Smooth muscle cell (in vitro differentiated cells): ENCODE results near the gene THSD4. TPM values are rescaled to one million over a fixed set of nuclear protein-coding genes. Genes with fewer than 3 reads are reported as not detected.
"Not testable (repeated sequence)": the region's sequence is repeated elsewhere in the genome, so short reads cannot be mapped to it uniquely, and the experiment has no call there.

ENCODE experiments used
- DNase-seq: peaks from one replicate; lab custom pipeline; 2025; ENCODE audit not compliant: unreplicated experiment; lab: John Stamatoyannopoulos, UW
- H2AFZ ChIP-seq: fragments of 200-600 bp; sonication (generic); 2 replicates; pipeline ENCODE4 v1.6.0; 2016; ENCODE audit warnings: antibody characterized with exemption, low read depth, mild to moderate bottlenecking
- H3F3A ChIP-seq: fragments of 200-600 bp; sonication (generic); 2 replicates; pipeline ENCODE4 v1.6.0; 2017; ENCODE audit warnings: antibody characterized with exemption, low read depth
- H3K27ac ChIP-seq: fragments of 200-600 bp; sonication (generic); 2 replicates; pipeline ENCODE4 v1.5.1; 2016; ENCODE audit warnings: low read depth, mild to moderate bottlenecking
- H3K27me3 ChIP-seq: fragments of 200-600 bp; sonication (generic); 2 replicates; pipeline ENCODE4 v1.6.1; 2016; ENCODE audit warnings: low read depth, mild to moderate bottlenecking
- H3K36me3 ChIP-seq: fragments of 200-600 bp; sonication (generic); 2 replicates; pipeline ENCODE4 v1.5.1; 2016; ENCODE audit warnings: low read depth
- H3K4me1 ChIP-seq: fragments of 200-600 bp; sonication (generic); 2 replicates; pipeline ENCODE4 v1.5.1; 2016; ENCODE audit warnings: low read depth
- H3K4me2 ChIP-seq: fragments of 200-600 bp; sonication (generic); 2 replicates; pipeline ENCODE4 v1.6.0; 2016; ENCODE audit warnings: mild to moderate bottlenecking
- H3K4me3 ChIP-seq: fragments of 200-600 bp; sonication (generic); 2 replicates; pipeline ENCODE4 v1.5.1; 2016; ENCODE audit warnings: mild to moderate bottlenecking
- H3K79me2 ChIP-seq: fragments of 200-600 bp; sonication (generic); 2 replicates; pipeline ENCODE4 v1.6.0; 2016; ENCODE audit warnings: low read depth, mild to moderate bottlenecking
- H3K9ac ChIP-seq: fragments of 200-600 bp; sonication (generic); 2 replicates; pipeline ENCODE4 v1.6.0; 2016; ENCODE audit warnings: low read depth
- H3K9me3 ChIP-seq: fragments of 200-600 bp; sonication (generic); replicated peaks from 2 replicates; pipeline ENCODE4 v1.5.1; 2016; ENCODE audit warnings: low read depth
- H4K20me1 ChIP-seq: fragments of 200-600 bp; sonication (generic); 2 replicates; pipeline ENCODE4 v1.6.0; 2016; ENCODE audit warnings: low read depth
- WGBS: methylation state at CpG from one replicate; pipeline ENCODE4 v1.1.7; 2016; ENCODE audit warnings: low lambda C conversion rate; 5-methylcytosine and 5-hydroxymethylcytosine counted together
- polyA plus RNA-seq: library from polyadenylated mRNA; unstranded; fragments of >200 nt; fragmentation: Nextera tagmentation; extraction: Ambion mirVana; gene quantifications from 2 replicates; pipeline ENCODE4 v1.2.1, GENCODE V29; 2016
- total RNA-seq: library from RNA; depleted of rRNA; stranded (reverse); fragments of >200 nt; gene quantifications from 2 replicates; pipeline ENCODE4 v1.2.3, GENCODE V29; 2014
- TF ChIP-seq, protein P1 (sequence below): fragments of 200-600 bp; sonication (generic); IDR thresholded peaks from 2 replicates; pipeline ENCODE4 v1.5.1; 2017; ENCODE audit warnings: borderline replicate concordance, mild to moderate bottlenecking, antibody characterized with exemption; ENCODE audit not compliant: insufficient read depth, poor library complexity, severe bottlenecking

Gene THSD4
- total and polyA plus RNA-seq, 2 experiments from 2014 or later, result 2.5 to 4.1 TPM

DNA sequence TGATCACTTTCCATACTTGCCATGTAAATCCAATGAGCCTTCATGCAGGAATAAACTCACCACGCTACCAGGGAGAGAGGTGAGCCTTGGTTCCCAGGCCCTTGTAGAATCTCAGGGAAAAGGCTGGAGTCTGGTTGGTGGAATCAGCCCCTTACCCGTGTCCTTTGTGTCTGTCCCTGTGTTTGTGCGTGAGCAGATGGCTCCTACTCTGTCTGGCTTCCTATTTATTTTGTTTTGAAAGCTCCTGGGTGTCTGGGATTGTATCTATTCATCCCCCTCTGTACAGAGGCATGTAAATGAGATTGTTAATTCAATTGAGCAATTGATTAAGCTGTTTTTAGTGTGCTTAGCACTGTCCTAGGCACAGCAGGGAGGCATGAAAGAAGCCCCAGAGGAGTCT is 278.1 kb downstream of the THSD4 start:
- 87% methylated on average over 3 of the region's 3 CpGs for WGBS
- Histone ChIP-seq H3K79me2 (no peaks in the 10 kb centered on the region), H2AFZ (no peak overlapping the region), H3K36me3 (no peaks in the 10 kb centered on the region), H3K27me3 (no peaks in the 10 kb centered on the region), H3K4me2 (no peak overlapping the region), H3K4me3 (no peak overlapping the region), H4K20me1 (no peaks in the 10 kb centered on the region), H3K9me3 (no peaks in the 10 kb centered on the region), H3K4me1 (peaks cover 14% of the 10 kb centered on the region), H3F3A (no peaks in the 10 kb centered on the region), H3K27ac (no peak overlapping the region), H3K9ac (no peak overlapping the region)
- TF ChIP-seq, protein P1, sequence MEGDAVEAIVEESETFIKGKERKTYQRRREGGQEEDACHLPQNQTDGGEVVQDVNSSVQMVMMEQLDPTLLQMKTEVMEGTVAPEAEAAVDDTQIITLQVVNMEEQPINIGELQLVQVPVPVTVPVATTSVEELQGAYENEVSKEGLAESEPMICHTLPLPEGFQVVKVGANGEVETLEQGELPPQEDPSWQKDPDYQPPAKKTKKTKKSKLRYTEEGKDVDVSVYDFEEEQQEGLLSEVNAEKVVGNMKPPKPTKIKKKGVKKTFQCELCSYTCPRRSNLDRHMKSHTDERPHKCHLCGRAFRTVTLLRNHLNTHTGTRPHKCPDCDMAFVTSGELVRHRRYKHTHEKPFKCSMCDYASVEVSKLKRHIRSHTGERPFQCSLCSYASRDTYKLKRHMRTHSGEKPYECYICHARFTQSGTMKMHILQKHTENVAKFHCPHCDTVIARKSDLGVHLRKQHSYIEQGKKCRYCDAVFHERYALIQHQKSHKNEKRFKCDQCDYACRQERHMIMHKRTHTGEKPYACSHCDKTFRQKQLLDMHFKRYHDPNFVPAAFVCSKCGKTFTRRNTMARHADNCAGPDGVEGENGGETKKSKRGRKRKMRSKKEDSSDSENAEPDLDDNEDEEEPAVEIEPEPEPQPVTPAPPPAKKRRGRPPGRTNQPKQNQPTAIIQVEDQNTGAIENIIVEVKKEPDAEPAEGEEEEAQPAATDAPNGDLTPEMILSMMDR, result no peak
- DNase-seq, result no peak

DNA sequence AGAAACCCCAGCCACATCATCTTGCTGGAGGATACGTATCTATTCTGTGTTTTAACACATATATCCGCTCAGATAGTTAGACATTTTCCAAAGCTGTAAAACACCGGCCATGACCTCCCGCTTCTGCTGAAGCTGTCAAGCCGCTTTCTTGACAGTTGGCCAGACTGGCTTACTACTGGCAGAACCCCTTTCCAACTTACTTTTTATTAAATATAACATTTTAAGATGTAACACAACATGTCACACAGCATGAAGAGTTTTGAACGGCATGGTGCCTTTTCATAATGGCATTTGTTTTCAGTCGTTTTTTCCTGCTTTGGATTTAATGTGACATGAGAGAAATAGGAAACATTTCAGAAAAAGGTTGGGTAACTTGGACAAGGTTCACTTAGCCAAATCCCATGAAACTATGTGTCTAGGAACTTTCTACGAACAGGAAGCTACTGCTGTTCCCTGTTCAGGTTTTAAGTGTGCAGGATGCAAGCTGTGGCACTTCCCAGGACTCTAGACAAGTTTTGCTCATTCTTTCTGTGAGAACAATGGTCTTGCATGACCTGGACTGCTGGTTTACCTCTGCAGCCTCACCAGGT is 281.4 kb downstream of the THSD4 start:
- TF ChIP-seq, protein P1, result no peak

DNA sequence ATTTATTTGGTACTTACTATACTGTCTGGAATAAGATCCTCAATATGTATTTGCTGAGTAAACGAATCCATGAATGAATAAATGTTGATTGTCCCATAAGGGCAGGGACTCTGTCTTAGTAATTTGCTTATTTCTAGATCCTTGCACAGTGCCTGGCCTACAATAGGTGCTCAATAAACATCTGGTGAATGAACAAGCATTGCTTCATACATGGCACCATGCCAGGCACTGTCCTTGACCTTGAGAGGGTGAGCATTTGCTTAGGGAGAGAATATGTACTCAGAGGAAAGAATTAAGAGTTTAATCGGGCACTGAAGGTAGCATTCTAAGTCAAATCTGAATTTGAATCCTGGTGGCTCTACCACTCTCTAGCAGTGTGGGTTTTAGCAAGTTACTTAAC is 282.1 kb downstream of the THSD4 start:
- no peak for DNase-seq
- 98% methylated on average over 2 of the region's 2 CpGs for WGBS

More for the DNA sequence above, 281.4 kb downstream of the THSD4 start:
- H3K36me3 ChIP-seq, result no peaks in the 10 kb centered on the region
- no peaks in the 10 kb centered on the region for H3K27me3 ChIP-seq
- no peaks in the 10 kb centered on the region for H3K79me2 ChIP-seq
- DNase-seq, result no peak
- peaks cover 19% of the 10 kb centered on the region for H3K4me1 ChIP-seq
- no peak overlapping the region for H3K9ac ChIP-seq
- no peak overlapping the region for H2AFZ ChIP-seq
- peaks cover 6% of the 10 kb centered on the region for H3F3A ChIP-seq
- H3K9me3 ChIP-seq, result no peaks in the 10 kb centered on the region
- H3K27ac ChIP-seq, result no peak overlapping the region
- 88% methylated on average over 8 of the region's 8 CpGs for whole genome bisulfite sequencing
- no peak overlapping the region for H3K4me2 ChIP-seq
- H3K4me3 ChIP-seq, result no peak overlapping the region
- no peaks in the 10 kb centered on the region for H4K20me1 ChIP-seq

DNA sequence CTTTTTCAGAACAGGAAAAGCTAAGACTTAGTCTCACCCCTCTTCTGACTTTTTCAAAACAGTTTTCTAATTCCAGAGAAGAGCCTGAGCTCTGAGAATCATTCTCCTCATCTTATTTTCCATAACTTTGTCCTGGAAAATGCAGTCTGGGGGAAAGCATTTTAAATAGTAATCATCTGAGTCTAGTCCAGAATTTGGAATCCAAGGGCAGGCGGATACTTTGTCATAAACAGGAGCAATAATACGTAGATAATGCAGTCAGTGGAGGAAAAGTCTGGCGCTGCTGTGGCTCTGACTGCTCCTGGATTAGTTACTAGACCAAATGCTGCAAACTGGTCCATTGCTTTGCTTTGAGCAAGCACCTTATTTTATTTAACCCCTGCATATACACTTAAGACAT is 285.0 kb downstream of the THSD4 start:
- 39% methylated on average over 3 of the region's 3 CpGs for WGBS
- H3K4me3 ChIP-seq, result no peak overlapping the region
- peak overlapping the region; percentile 35 for H3K4me2 ChIP-seq
- no peak overlapping the region for H3K27ac ChIP-seq
- H3K9ac ChIP-seq, result no peak overlapping the region
- TF ChIP-seq, protein P1, result no peak
- no peaks in the 10 kb centered on the region for H3K36me3 ChIP-seq
- H4K20me1 ChIP-seq, result no peaks in the 10 kb centered on the region
- H3K4me1 ChIP-seq, result peaks cover 5% of the 10 kb centered on the region
- H2AFZ ChIP-seq, result peak overlapping the region; percentile 7
- no peaks in the 10 kb centered on the region for H3K27me3 ChIP-seq
- H3K9me3 ChIP-seq, result no peaks in the 10 kb centered on the region
- H3K79me2 ChIP-seq, result no peaks in the 10 kb centered on the region
- no peak for DNase-seq
- H3F3A ChIP-seq, result peaks cover 6% of the 10 kb centered on the region

More for the DNA sequence above, 282.1 kb downstream of the THSD4 start:
- Histone ChIP-seq H3K27ac (no peak overlapping the region), H3K9me3 (no peaks in the 10 kb centered on the region), H3K4me1 (peaks cover 16% of the 10 kb centered on the region), H3K9ac (no peak overlapping the region), H3K4me3 (no peak overlapping the region), H4K20me1 (no peaks in the 10 kb centered on the region), H3K79me2 (no peaks in the 10 kb centered on the region), H3F3A (peaks cover 6% of the 10 kb centered on the region), H3K27me3 (no peaks in the 10 kb centered on the region), H3K36me3 (no peaks in the 10 kb centered on the region), H2AFZ (no peak overlapping the region), H3K4me2 (no peak overlapping the region)
- TF ChIP-seq, protein P1, result no peak

DNA sequence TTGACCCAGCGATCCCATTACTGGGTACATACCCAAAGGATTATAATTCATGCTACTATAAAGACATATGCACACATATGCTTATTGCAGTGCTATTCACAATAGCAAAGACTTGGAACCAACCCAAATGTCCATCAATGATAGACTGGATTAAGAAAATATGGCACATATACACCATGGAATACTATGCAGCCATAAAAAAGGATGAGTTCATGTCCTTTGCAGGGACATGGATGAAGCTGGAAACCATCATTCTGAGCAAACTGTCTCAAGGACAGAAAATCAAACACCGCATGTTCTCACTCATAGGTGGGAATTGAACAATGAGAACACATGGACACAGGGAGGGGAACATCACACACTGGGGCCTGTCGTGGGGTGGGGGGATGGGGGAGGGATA is 286.5 kb downstream of the THSD4 start:
- not testable (repeated sequence) for H2AFZ ChIP-seq, H3K27ac ChIP-seq, DNase-seq, H3K27me3 ChIP-seq, H3F3A ChIP-seq, H3K9ac ChIP-seq, H4K20me1 ChIP-seq, H3K4me1 ChIP-seq, H3K79me2 ChIP-seq, H3K36me3 ChIP-seq, H3K9me3 ChIP-seq, H3K4me3 ChIP-seq, H3K4me2 ChIP-seq
- WGBS, result 100% methylated on average over 3 of the region's 3 CpGs
